CD4-positive, alpha-beta T cell treated with Interleukin-4 for 1 hour (primary cell): ENCODE data around the gene BRICD5.

Experiments used
- DNase-seq, 2 donors: peaks; one replicate each; pipeline ENCODE4 v3.0.0-alpha.2; 2020 to 2022

The BRICD5 gene

GRCh38 chr16:2237102-2237482, 26.4 kb upstream of the BRICD5 start:
- no peak for DNase-seq

GRCh38 chr16:2236337-2237101, 25.9 kb upstream of the BRICD5 start, which contains the start of gene DNASE1L2:
TSS of gene DNASE1L2 (plus strand) at chr16:2236444. CDS start at chr16:2236817, 373 bp downstream.
- no peak for DNase-seq

- DNase-seq, result no peak
These were observed 25.2 kb upstream of the BRICD5 start for GRCh38 chr16:2235695-2236336.

GRCh38 chr16:2235234-2235651, 24.6 kb upstream of the BRICD5 start:
- no peak for DNase-seq

GRCh38 chr16:2234813-2235170, 24.1 kb upstream of the BRICD5 start:
- DNase-seq, result no peak

GRCh38 chr16:2233872-2234812, 23.5 kb upstream of the BRICD5 start:
- no peak for DNase-seq

- no peak for DNase-seq
These were observed 22.5 kb upstream of the BRICD5 start for GRCh38 chr16:2233046-2233775.

GRCh38 chr16:2232094-2232990, 21.7 kb upstream of the BRICD5 start:
- no peak for DNase-seq

- no peak for DNase-seq
These were observed 20.6 kb upstream of the BRICD5 start for GRCh38 chr16:2231016-2231931.

- no peak for DNase-seq
These were observed 19.7 kb upstream of the BRICD5 start for GRCh38 chr16:2230376-2230775.

GRCh38 chr16:2229632-2230250, 19.1 kb upstream of the BRICD5 start:
- DNase-seq, result no peak

- no peak for DNase-seq
These were observed 18.4 kb upstream of the BRICD5 start for GRCh38 chr16:2229091-2229490.

GRCh38 chr16:2228161-2228824, 17.6 kb upstream of the BRICD5 start:
- no peak for DNase-seq

- DNase-seq, result no peak
These were observed 16.3 kb upstream of the BRICD5 start for GRCh38 chr16:2226918-2227317.

GRCh38 chr16:2226245-2226793, 15.7 kb upstream of the BRICD5 start:
- DNase-seq, result no peak

- no peak for DNase-seq
These were observed 13.4 kb upstream of the BRICD5 start for GRCh38 chr16:2223942-2224486.

- DNase-seq, result peak; percentile 100
These were observed 12.7 kb upstream of the BRICD5 start, which contains the start of gene E4F1 for GRCh38 chr16:2223221-2223941. TSS of gene E4F1 (plus strand) at chr16:2223591. CDS start at chr16:2223614, 23 bp downstream.

GRCh38 chr16:2216330-2216729, 5.7 kb upstream of the BRICD5 start:
- DNase-seq, result no peak
